ENCODE results near the gene LRP2. TPM values are rescaled to one million over a fixed set of nuclear protein-coding genes. Genes with fewer than 3 reads are reported as not detected.
"Not testable (repeated sequence)": the region's sequence is repeated elsewhere in the genome, so short reads cannot be mapped to it uniquely, and the experiment has no call there.

LRP2 gene
- total RNA-seq, 1 donor from 2014 or later: not detected

GRCh38 chr2:169345486-169346437, 16.6 kb downstream of the LRP2 start:
- ATAC-seq: no peak

GRCh38 chr2:169344736-169345485, 17.4 kb downstream of the LRP2 start:
- no peak for ATAC-seq

- ATAC-seq: no peak
Observed at GRCh38 chr2:169343202-169343601, 19.1 kb downstream of the LRP2 start.

- ATAC-seq: no peak
Observed at GRCh38 chr2:169339657-169340056, 22.7 kb downstream of the LRP2 start.

- no peak for ATAC-seq
Observed at GRCh38 chr2:169336695-169337094, 25.6 kb downstream of the LRP2 start.

GRCh38 chr2:169330555-169331198, 31.7 kb downstream of the LRP2 start:
- ATAC-seq: no peak

GRCh38 chr2:169329688-169330554, 32.4 kb downstream of the LRP2 start:
- ATAC-seq: no peak

- no peak for ATAC-seq
Observed at GRCh38 chr2:169328785-169329184, 33.5 kb downstream of the LRP2 start.

- not testable (repeated sequence) for ATAC-seq
Observed at GRCh38 chr2:169327837-169328236, 34.5 kb downstream of the LRP2 start.

GRCh38 chr2:169325886-169326285, 36.4 kb downstream of the LRP2 start:
- not testable (repeated sequence) for ATAC-seq

- ATAC-seq: no peak
Observed at GRCh38 chr2:169324581-169325260, 37.6 kb downstream of the LRP2 start.

- ATAC-seq: no peak
Observed at GRCh38 chr2:169323841-169324240, 38.5 kb downstream of the LRP2 start.

GRCh38 chr2:169320561-169320960, 41.8 kb downstream of the LRP2 start:
- no peak for ATAC-seq

GRCh38 chr2:169315357-169315756, 47.0 kb downstream of the LRP2 start:
- ATAC-seq: no peak

GRCh38 chr2:169308349-169308748, 54.0 kb downstream of the LRP2 start:
- not testable (repeated sequence) for ATAC-seq

- ATAC-seq: not testable (repeated sequence)
Observed at GRCh38 chr2:169304689-169305088, 57.6 kb downstream of the LRP2 start.

GRCh38 chr2:169303579-169304305, 58.6 kb downstream of the LRP2 start:
- ATAC-seq: no peak

GRCh38 chr2:169302364-169302763, 60.0 kb downstream of the LRP2 start:
- ATAC-seq: no peak

GRCh38 chr2:169301596-169302335, 60.6 kb downstream of the LRP2 start:
- ATAC-seq: no peak
